HepG2 (cell line): ENCODE data around the gene ETV1.

Experiments
- ASH2L ChIP-seq: fragments of 300-600, 200-600 bp; sonication (generic); IDR thresholded peaks from 2 replicates; pipeline ENCODE4 v1.7.0; 2017; ENCODE audit warnings: low read depth, mild to moderate bottlenecking, moderate library complexity, mixed read lengths, low read length; ENCODE audit not compliant: insufficient read length
- FOXA1 ChIP-seq, 2 experiments: fragments of 450-650 bp in 1 of 2; sonication (generic) in 1 of 2; formaldehyde crosslinking in 1 of 2; IDR thresholded peaks; 2 replicates each; pipeline versions ENCODE4 v1.4.0 to v1.6.1; 2016 to 2020; ENCODE audit warnings: missing genetic modification reagents in 1 of 2
- JUN ChIP-seq: sonication (generic); formaldehyde crosslinking; IDR thresholded peaks from 2 replicates; pipeline ENCODE4 v1.4.0; 2020; ENCODE audit warnings: mild to moderate bottlenecking, missing genetic modification reagents
- MAF1 ChIP-seq: sonication (generic); formaldehyde crosslinking; IDR thresholded peaks from 2 replicates; pipeline ENCODE4 v1.5.0; 2020; ENCODE audit warnings: missing genetic modification reagents, borderline replicate concordance
- PBX3 ChIP-seq: sonication (generic); formaldehyde crosslinking; IDR thresholded peaks from 2 replicates; pipeline ENCODE4 v1.8.1; 2023; ENCODE audit warnings: missing genetic modification reagents, inconsistent platforms, borderline replicate concordance
- SIN3B ChIP-seq: fragments of 150-350 bp; IDR thresholded peaks from 2 replicates; pipeline ENCODE4 v1.6.1; 2014; ENCODE audit warnings: low read length
- TEAD2 ChIP-seq: sonication (generic); formaldehyde crosslinking; IDR thresholded peaks from 2 replicates; pipeline ENCODE4 v1.9.0; 2021; ENCODE audit warnings: missing genetic modification reagents
- ZBTB38 ChIP-seq: sonication (generic); formaldehyde crosslinking; IDR thresholded peaks from 2 replicates; pipeline ENCODE4 v1.5.1; 2020; ENCODE audit warnings: mild to moderate bottlenecking, missing genetic modification reagents
- ZNF431 ChIP-seq: sonication (generic); formaldehyde crosslinking; IDR thresholded peaks from 2 replicates; pipeline ENCODE4 v1.9.0; 2022; ENCODE audit warnings: missing genetic modification reagents, low read depth, mild to moderate bottlenecking, borderline replicate concordance
- ZNF567 ChIP-seq: sonication (generic); formaldehyde crosslinking; IDR thresholded peaks from 2 replicates; pipeline ENCODE4 v1.8.1; 2023; ENCODE audit warnings: mild to moderate bottlenecking, missing genetic modification reagents, borderline replicate concordance
- TF ChIP-seq, protein P1 (sequence below), 2 experiments: sonication (generic) in 1 of 2; formaldehyde crosslinking in 1 of 2; IDR thresholded peaks; 2 replicates each; pipeline versions ENCODE4 v1.5.1 to v1.6.1; 2011 to 2020; ENCODE audit warnings: borderline replicate concordance in 1 of 2, low read depth in 1 of 2, low read length in 1 of 2, mild to moderate bottlenecking in 1 of 2, missing genetic modification reagents in 1 of 2, moderate library complexity in 1 of 2
- TF ChIP-seq, protein P2 (sequence below): sonication (generic); formaldehyde crosslinking; IDR thresholded peaks from 2 replicates; pipeline ENCODE4 v1.8.0; 2022; ENCODE audit warnings: missing genetic modification reagents, mild to moderate bottlenecking, moderate library complexity, borderline replicate concordance

- no peak for TF ChIP-seq PBX3 (CRISPR knock-in tag)
- TF ChIP-seq, protein P1, sequence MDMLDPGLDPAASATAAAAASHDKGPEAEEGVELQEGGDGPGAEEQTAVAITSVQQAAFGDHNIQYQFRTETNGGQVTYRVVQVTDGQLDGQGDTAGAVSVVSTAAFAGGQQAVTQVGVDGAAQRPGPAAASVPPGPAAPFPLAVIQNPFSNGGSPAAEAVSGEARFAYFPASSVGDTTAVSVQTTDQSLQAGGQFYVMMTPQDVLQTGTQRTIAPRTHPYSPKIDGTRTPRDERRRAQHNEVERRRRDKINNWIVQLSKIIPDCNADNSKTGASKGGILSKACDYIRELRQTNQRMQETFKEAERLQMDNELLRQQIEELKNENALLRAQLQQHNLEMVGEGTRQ (IDR thresholded peaks at IDR 0.05; ENCODE audit: low read depth, low read length): no peak
- TF ChIP-seq, protein P1 (CRISPR knock-in tag; IDR thresholded peaks at IDR 0.05; ENCODE audit: borderline replicate concordance): no peak
- TF ChIP-seq ZBTB38: no peak
- no peak for TF ChIP-seq ZNF431
- no peak for TF ChIP-seq FOXA1 (IDR thresholded peaks at IDR 0.05)
- TF ChIP-seq FOXA1 (CRISPR knock-in tag; IDR thresholded peaks at IDR 0.05): no peak
- TF ChIP-seq, protein P2, sequence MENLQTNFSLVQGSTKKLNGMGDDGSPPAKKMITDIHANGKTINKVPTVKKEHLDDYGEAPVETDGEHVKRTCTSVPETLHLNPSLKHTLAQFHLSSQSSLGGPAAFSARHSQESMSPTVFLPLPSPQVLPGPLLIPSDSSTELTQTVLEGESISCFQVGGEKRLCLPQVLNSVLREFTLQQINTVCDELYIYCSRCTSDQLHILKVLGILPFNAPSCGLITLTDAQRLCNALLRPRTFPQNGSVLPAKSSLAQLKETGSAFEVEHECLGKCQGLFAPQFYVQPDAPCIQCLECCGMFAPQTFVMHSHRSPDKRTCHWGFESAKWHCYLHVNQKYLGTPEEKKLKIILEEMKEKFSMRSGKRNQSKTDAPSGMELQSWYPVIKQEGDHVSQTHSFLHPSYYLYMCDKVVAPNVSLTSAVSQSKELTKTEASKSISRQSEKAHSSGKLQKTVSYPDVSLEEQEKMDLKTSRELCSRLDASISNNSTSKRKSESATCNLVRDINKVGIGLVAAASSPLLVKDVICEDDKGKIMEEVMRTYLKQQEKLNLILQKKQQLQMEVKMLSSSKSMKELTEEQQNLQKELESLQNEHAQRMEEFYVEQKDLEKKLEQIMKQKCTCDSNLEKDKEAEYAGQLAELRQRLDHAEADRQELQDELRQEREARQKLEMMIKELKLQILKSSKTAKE: no peak
- TF ChIP-seq SIN3B: no peak
- no peak for TF ChIP-seq ZNF567 (CRISPR knock-in tag)
- TF ChIP-seq ASH2L: no peak
- TF ChIP-seq TEAD2 (CRISPR knock-in tag): no peak
- TF ChIP-seq MAF1 (CRISPR knock-in tag): no peak
- no peak for TF ChIP-seq JUN (CRISPR knock-in tag)
Measured at GRCh38 chr7:13846386-13846785, 143.1 kb downstream of the ETV1 start.
